BE2C (cell line): Measurements from ENCODE around the gene MAN1C1.

Experiments
- DNase-seq: peaks from one replicate; pipeline ENCODE4 v3.0.0-alpha.2; 2020
- H3K27me3 ChIP-seq: fragments of 250-450 bp; sonication (Bioruptor Pico); 2 replicates; pipeline ENCODE4 v1.5.1; 2020; ENCODE audit warnings: mild to moderate bottlenecking
- H3K36me3 ChIP-seq: fragments of 250-450 bp; sonication (Bioruptor Pico); 2 replicates; pipeline ENCODE4 v1.5.1; 2020; ENCODE audit warnings: mild to moderate bottlenecking
- H3K4me1 ChIP-seq: fragments of 250-450 bp; sonication (Bioruptor Pico); 2 replicates; pipeline ENCODE4 v1.5.1; 2020
- H3K4me3 ChIP-seq: 2 replicates; pipeline ENCODE4 v1.5.1; 2011; ENCODE audit warnings: low read depth, low read length
- H3K9me3 ChIP-seq: fragments of 250-450 bp; sonication (Bioruptor Pico); 2 replicates; pipeline ENCODE4 v1.5.1; 2020
- TF ChIP-seq, protein P1 (sequence below): IDR thresholded peaks from 2 replicates; pipeline ENCODE4 v1.5.1; 2012; ENCODE audit warnings: mild to moderate bottlenecking, low read depth, low read length

Gene MAN1C1

DNA sequence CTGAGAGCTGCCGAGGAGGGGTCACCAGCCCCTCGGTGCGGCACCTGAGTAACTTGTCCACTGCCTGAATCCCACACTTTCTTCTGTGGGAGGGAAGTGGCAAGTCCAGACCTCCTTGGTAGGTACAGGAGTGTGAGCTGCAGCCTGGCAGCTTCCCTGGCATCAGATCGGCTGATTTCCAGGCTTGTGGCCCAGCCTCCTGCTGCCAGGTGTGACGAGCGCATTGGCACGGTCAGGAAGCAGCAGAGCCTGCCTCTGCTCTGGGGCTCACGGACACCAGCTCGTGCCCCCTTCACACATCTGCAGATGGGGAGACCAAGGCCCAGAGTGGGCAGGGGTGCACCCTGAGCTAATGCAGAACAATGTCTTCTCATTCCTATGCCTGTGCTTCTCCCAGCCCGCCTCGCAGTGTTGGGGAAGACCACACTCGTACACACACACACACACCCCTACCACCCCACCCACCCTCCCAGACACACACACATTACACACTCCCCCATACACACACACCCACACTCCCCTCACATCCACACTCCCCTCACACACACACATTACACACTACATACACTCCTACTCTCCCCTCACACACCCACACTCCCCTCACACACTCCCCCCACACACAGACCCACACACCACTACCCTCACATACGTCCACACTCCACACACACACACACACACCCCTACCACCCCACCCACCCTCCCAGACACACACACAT is 150.3 kb downstream of the MAN1C1 start:
- no peak for DNase-seq
- no peaks in the 10 kb centered on the region for H3K27me3 ChIP-seq
- H3K36me3 ChIP-seq = no peaks in the 10 kb centered on the region
- H3K4me3 ChIP-seq = no peak overlapping the region
- no peaks in the 10 kb centered on the region for H3K9me3 ChIP-seq
- peaks cover 7% of the 10 kb centered on the region for H3K4me1 ChIP-seq
- TF ChIP-seq, protein P1, sequence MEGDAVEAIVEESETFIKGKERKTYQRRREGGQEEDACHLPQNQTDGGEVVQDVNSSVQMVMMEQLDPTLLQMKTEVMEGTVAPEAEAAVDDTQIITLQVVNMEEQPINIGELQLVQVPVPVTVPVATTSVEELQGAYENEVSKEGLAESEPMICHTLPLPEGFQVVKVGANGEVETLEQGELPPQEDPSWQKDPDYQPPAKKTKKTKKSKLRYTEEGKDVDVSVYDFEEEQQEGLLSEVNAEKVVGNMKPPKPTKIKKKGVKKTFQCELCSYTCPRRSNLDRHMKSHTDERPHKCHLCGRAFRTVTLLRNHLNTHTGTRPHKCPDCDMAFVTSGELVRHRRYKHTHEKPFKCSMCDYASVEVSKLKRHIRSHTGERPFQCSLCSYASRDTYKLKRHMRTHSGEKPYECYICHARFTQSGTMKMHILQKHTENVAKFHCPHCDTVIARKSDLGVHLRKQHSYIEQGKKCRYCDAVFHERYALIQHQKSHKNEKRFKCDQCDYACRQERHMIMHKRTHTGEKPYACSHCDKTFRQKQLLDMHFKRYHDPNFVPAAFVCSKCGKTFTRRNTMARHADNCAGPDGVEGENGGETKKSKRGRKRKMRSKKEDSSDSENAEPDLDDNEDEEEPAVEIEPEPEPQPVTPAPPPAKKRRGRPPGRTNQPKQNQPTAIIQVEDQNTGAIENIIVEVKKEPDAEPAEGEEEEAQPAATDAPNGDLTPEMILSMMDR = no peak

DNA sequence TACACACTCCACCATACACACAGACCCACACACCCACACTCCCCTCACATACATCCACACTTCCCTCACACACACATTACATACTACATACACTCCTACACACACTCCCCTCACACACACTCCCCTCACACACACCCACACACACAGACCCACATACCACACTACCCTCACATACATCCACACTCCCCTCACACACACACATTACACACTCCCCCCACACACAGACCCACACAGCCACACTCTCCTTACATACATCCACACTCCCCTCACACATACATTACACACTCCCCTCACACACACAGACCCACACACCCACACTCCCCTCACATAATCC is 150.8 kb downstream of the MAN1C1 start:
- Histone ChIP-seq H3K4me1 (peaks cover 7% of the 10 kb centered on the region), H3K4me3 (no peak overlapping the region), H3K9me3 (no peaks in the 10 kb centered on the region), H3K27me3 (no peaks in the 10 kb centered on the region), H3K36me3 (no peaks in the 10 kb centered on the region)
- TF ChIP-seq, protein P1 = no peak
- DNase-seq = no peak

GRCh38 chr1:25768999-25769398 is 152.4 kb downstream of the MAN1C1 start:
- Histone ChIP-seq H3K4me3 (no peak overlapping the region), H3K9me3 (no peaks in the 10 kb centered on the region), H3K36me3 (no peaks in the 10 kb centered on the region), H3K4me1 (peaks cover 10% of the 10 kb centered on the region), H3K27me3 (no peaks in the 10 kb centered on the region)
- no peak for DNase-seq
- TF ChIP-seq, protein P1 = no peak

- H3K36me3 ChIP-seq = no peaks in the 10 kb centered on the region
These were observed 153.2 kb downstream of the MAN1C1 start for GRCh38 chr1:25769625-25770383.

GRCh38 chr1:25770541-25771220 is 154.1 kb downstream of the MAN1C1 start:
- no peaks in the 10 kb centered on the region for H3K36me3 ChIP-seq
- H3K4me1 ChIP-seq = peaks cover 13% of the 10 kb centered on the region
- DNase-seq = no peak
- no peaks in the 10 kb centered on the region for H3K9me3 ChIP-seq
- H3K4me3 ChIP-seq = no peak overlapping the region
- TF ChIP-seq, protein P1 = no peak
- H3K27me3 ChIP-seq = no peaks in the 10 kb centered on the region

More at GRCh38 chr1:25769625-25770383, 153.2 kb downstream of the MAN1C1 start:
- Histone ChIP-seq H3K4me1 (peaks cover 12% of the 10 kb centered on the region), H3K27me3 (no peaks in the 10 kb centered on the region), H3K9me3 (no peaks in the 10 kb centered on the region), H3K4me3 (no peak overlapping the region)
- DNase-seq = no peak
- TF ChIP-seq, protein P1 = no peak
